ENCODE measurements around the gene OMG. TPM values are rescaled to one million over a fixed set of nuclear protein-coding genes. Genes with fewer than 3 reads are reported as not detected.

Gene OMG
- total and polyA plus RNA-seq, 2 donors (not counting 3 experiments of a cell fraction or from before 2014, with no cell fraction given) = 0.86 TPM; not detected in 1

- dilution Hi-C loops (cut with MboI; ENCODE audit: extremely low pct_ligation_motif_present, low sequenced_read_pairs) (no loop called here), intact Hi-C loops (cut with micrococcal nuclease) (no loop called here)
- Histone ChIP-seq H3K4me1 (ENCODE audit: control insufficient read depth, extremely low read depth, insufficient read depth, low read length) (peaks cover 15% of the 10 kb centered on the region), H3K79me2 (ENCODE audit: control insufficient read depth, insufficient read depth, low read length) (no peaks in the 10 kb centered on the region), H3K9me1 (replicated peaks; ENCODE audit: control insufficient read depth, extremely low read depth, insufficient read depth, low read length) (no peaks in the 10 kb centered on the region), H4K20me1 (replicated peaks; ENCODE audit: control insufficient read depth, extremely low read depth, insufficient read depth, low read length) (no peaks in the 10 kb centered on the region), H3K9me3 (replicated peaks; ENCODE audit: control insufficient read depth, insufficient read depth, low read length) (no peaks in the 10 kb centered on the region), H3K27ac (ENCODE audit: insufficient read depth, low read depth, low read length) (no peak overlapping the region), H3K36me3 (ENCODE audit: control insufficient read depth in 2 of 2, extremely low read depth in 1 of 2, insufficient read depth in 2 of 2, low read length in 2 of 2) (no peaks in the 10 kb centered on the region), H3K27me3 (ENCODE audit: control insufficient read depth in 2 of 2, insufficient read depth in 2 of 2, low read length in 2 of 2) (no peaks in the 10 kb centered on the region), H2AFZ (ENCODE audit: low read depth, low read length) (no peak overlapping the region), H3K4me3 (replicated peaks in 1 of 3; ENCODE audit: insufficient read depth in 1 of 3, low read depth in 1 of 3, low read length in 3 of 3) (no peak overlapping the region), H3K4me2 (ENCODE audit: insufficient read depth, low read length) (no peak overlapping the region), H3K9ac (replicated peaks; ENCODE audit: extremely low read depth, insufficient read depth, low read length) (no peak overlapping the region)
- no peak for DNase-seq (ENCODE audit: low read depth, low spot score)
- TF ChIP-seq FOS (IDR thresholded peaks at IDR 0.05; ENCODE audit: borderline replicate concordance, insufficient read depth, low read length) = no peak
- no peak for TF ChIP-seq MAX (IDR thresholded peaks at IDR 0.05; ENCODE audit: insufficient read depth, insufficient read length)
- BruUV-seq (replicated peaks) = no TSS peak
- FAIRE-seq = no peak
- POLR2A ChIA-PET = interaction anchor here (0.6 kb wide), 1 partner anchor 251 kb away, joined by 6 read pairs; no protein-coding TSS in a partner anchor
- CTCF ChIA-PET = interaction anchor here (0.8 to 2.4 kb wide), 2 partner anchors 15 to 32 kb away, joined by 3 to 8 read pairs; no protein-coding TSS in a partner anchor
Observed at GRCh38 chr17:31252741-31253140, 44.3 kb downstream of the OMG start.

GRCh38 chr17:31251970-31252328 lies 45.1 kb downstream of the OMG start:
- Histone ChIP-seq H3K36me3 (ENCODE audit: control insufficient read depth in 2 of 2, extremely low read depth in 1 of 2, insufficient read depth in 2 of 2, low read length in 2 of 2) (no peaks in the 10 kb centered on the region), H3K79me2 (ENCODE audit: control insufficient read depth, insufficient read depth, low read length) (no peaks in the 10 kb centered on the region), H3K4me1 (ENCODE audit: control insufficient read depth, extremely low read depth, insufficient read depth, low read length) (peaks cover 11% of the 10 kb centered on the region), H3K9me1 (replicated peaks; ENCODE audit: control insufficient read depth, extremely low read depth, insufficient read depth, low read length) (no peaks in the 10 kb centered on the region), H3K4me3 (replicated peaks in 1 of 3; ENCODE audit: insufficient read depth in 1 of 3, low read depth in 1 of 3, low read length in 3 of 3) (no peak overlapping the region), H3K4me2 (ENCODE audit: insufficient read depth, low read length) (no peak overlapping the region), H4K20me1 (replicated peaks; ENCODE audit: control insufficient read depth, extremely low read depth, insufficient read depth, low read length) (no peaks in the 10 kb centered on the region), H3K9ac (replicated peaks; ENCODE audit: extremely low read depth, insufficient read depth, low read length) (no peak overlapping the region), H3K27me3 (ENCODE audit: control insufficient read depth in 2 of 2, insufficient read depth in 2 of 2, low read length in 2 of 2) (no peaks in the 10 kb centered on the region), H3K27ac (ENCODE audit: insufficient read depth, low read depth, low read length) (no peak overlapping the region), H3K9me3 (replicated peaks; ENCODE audit: control insufficient read depth, insufficient read depth, low read length) (no peaks in the 10 kb centered on the region), H2AFZ (ENCODE audit: low read depth, low read length) (no peak overlapping the region)
- TF ChIP-seq GATA2 (IDR thresholded peaks at IDR 0.05; ENCODE audit: insufficient read depth, insufficient read length, low read depth, low read length) (no peak), JUN (IDR thresholded peaks at IDR 0.05; ENCODE audit: borderline replicate concordance, insufficient read depth, insufficient read length, low read depth) (no peak), MYC (IDR thresholded peaks at IDR 0.05; ENCODE audit: low read depth, low read length) (no peak), POLR2AphosphoS5 (IDR thresholded peaks at IDR 0.05; ENCODE audit: insufficient read depth, low read depth, low read length) (no peak), CTCF (IDR thresholded peaks at IDR 0.05; ENCODE audit: extremely low read depth in 1 of 2, insufficient read depth in 1 of 2, low read depth in 1 of 2, low read length in 2 of 2) (no peak), MAX (IDR thresholded peaks at IDR 0.05; ENCODE audit: insufficient read depth, insufficient read length) (no peak), FOS (IDR thresholded peaks at IDR 0.05; ENCODE audit: borderline replicate concordance, insufficient read depth, low read length) (no peak), EZH2 (IDR thresholded peaks at IDR 0.05; ENCODE audit: borderline replicate concordance, low read depth, low read length, severe bottlenecking) (no peak), POLR2A (IDR thresholded peaks at IDR 0.05; ENCODE audit: low read depth, low read length) (no peak)
- DNase-seq (ENCODE audit: low read depth, low spot score) (no peak), FAIRE-seq (no peak)
- intact Hi-C loops (cut with micrococcal nuclease) (no loop called here), dilution Hi-C loops (cut with MboI; ENCODE audit: extremely low pct_ligation_motif_present, low sequenced_read_pairs) (no loop called here)
- ChIA-PET CTCF (interaction anchor here (0.8 to 2.4 kb wide), 3 partner anchors 14 to 31 kb away, joined by 3 to 8 read pairs (median 3); no protein-coding TSS in a partner anchor), POLR2A (no interaction called here)
- no TSS peak for BruUV-seq (replicated peaks)
